Smooth muscle cell (in vitro differentiated cells): ENCODE data around the gene ORMDL2. TPM values are rescaled to one million over a fixed set of nuclear protein-coding genes. Genes with fewer than 3 reads are reported as not detected.
"Not testable (repeated sequence)": the region's sequence is repeated elsewhere in the genome, so short reads cannot be mapped to it uniquely, and the experiment has no call there.

Source experiments
- DNase-seq: peaks from one replicate; lab custom pipeline; 2025; ENCODE audit not compliant: unreplicated experiment; lab: John Stamatoyannopoulos, UW
- H2AFZ ChIP-seq: fragments of 200-600 bp; sonication (generic); 2 replicates; pipeline ENCODE4 v1.6.0; 2016; ENCODE audit warnings: antibody characterized with exemption, low read depth, mild to moderate bottlenecking
- H3F3A ChIP-seq: fragments of 200-600 bp; sonication (generic); 2 replicates; pipeline ENCODE4 v1.6.0; 2017; ENCODE audit warnings: antibody characterized with exemption, low read depth
- H3K27ac ChIP-seq: fragments of 200-600 bp; sonication (generic); 2 replicates; pipeline ENCODE4 v1.5.1; 2016; ENCODE audit warnings: low read depth, mild to moderate bottlenecking
- H3K27me3 ChIP-seq: fragments of 200-600 bp; sonication (generic); 2 replicates; pipeline ENCODE4 v1.6.1; 2016; ENCODE audit warnings: low read depth, mild to moderate bottlenecking
- H3K36me3 ChIP-seq: fragments of 200-600 bp; sonication (generic); 2 replicates; pipeline ENCODE4 v1.5.1; 2016; ENCODE audit warnings: low read depth
- H3K4me1 ChIP-seq: fragments of 200-600 bp; sonication (generic); 2 replicates; pipeline ENCODE4 v1.5.1; 2016; ENCODE audit warnings: low read depth
- H3K4me2 ChIP-seq: fragments of 200-600 bp; sonication (generic); 2 replicates; pipeline ENCODE4 v1.6.0; 2016; ENCODE audit warnings: mild to moderate bottlenecking
- H3K4me3 ChIP-seq: fragments of 200-600 bp; sonication (generic); 2 replicates; pipeline ENCODE4 v1.5.1; 2016; ENCODE audit warnings: mild to moderate bottlenecking
- H3K79me2 ChIP-seq: fragments of 200-600 bp; sonication (generic); 2 replicates; pipeline ENCODE4 v1.6.0; 2016; ENCODE audit warnings: low read depth, mild to moderate bottlenecking
- H3K9ac ChIP-seq: fragments of 200-600 bp; sonication (generic); 2 replicates; pipeline ENCODE4 v1.6.0; 2016; ENCODE audit warnings: low read depth
- H3K9me3 ChIP-seq: fragments of 200-600 bp; sonication (generic); replicated peaks from 2 replicates; pipeline ENCODE4 v1.5.1; 2016; ENCODE audit warnings: low read depth
- H4K20me1 ChIP-seq: fragments of 200-600 bp; sonication (generic); 2 replicates; pipeline ENCODE4 v1.6.0; 2016; ENCODE audit warnings: low read depth
- WGBS: methylation state at CpG from one replicate; pipeline ENCODE4 v1.1.7; 2016; ENCODE audit warnings: low lambda C conversion rate; 5-methylcytosine and 5-hydroxymethylcytosine counted together
- polyA plus RNA-seq: library from polyadenylated mRNA; unstranded; fragments of >200 nt; fragmentation: Nextera tagmentation; extraction: Ambion mirVana; gene quantifications from 2 replicates; pipeline ENCODE4 v1.2.1, GENCODE V29; 2016
- total RNA-seq: library from RNA; depleted of rRNA; stranded (reverse); fragments of >200 nt; gene quantifications from 2 replicates; pipeline ENCODE4 v1.2.3, GENCODE V29; 2014
- TF ChIP-seq, protein P1 (sequence below): fragments of 200-600 bp; sonication (generic); IDR thresholded peaks from 2 replicates; pipeline ENCODE4 v1.5.1; 2017; ENCODE audit warnings: borderline replicate concordance, mild to moderate bottlenecking, antibody characterized with exemption; ENCODE audit not compliant: insufficient read depth, poor library complexity, severe bottlenecking

ORMDL2 gene
- total and polyA plus RNA-seq, 2 experiments from 2014 or later, result 32.5 to 79.5 TPM

DNA sequence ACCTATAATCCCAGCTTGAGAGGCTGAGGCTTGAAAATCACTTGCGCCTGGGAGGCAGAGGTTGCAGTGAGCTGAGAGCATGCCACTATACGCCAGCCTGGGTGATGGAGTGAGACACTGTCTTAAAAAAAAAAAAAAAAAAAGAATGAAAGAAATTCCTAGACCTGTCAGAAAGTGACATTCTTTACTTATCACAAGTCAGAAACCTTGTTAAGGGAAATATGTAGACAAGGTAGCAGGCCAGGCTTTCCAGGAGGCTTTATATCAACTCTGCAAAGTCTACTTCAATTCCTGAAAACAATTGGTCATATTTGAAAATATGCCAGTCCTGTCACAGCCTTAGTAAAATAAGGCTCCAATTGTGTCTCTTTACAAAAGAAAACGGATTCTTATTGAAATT lies 44.0 kb downstream of the ORMDL2 start:
- no peak overlapping the region for H2AFZ ChIP-seq
- H3K4me2 ChIP-seq, result no peak overlapping the region
- H3K36me3 ChIP-seq, result no peaks in the 10 kb centered on the region
- no peak overlapping the region for H3K9ac ChIP-seq
- WGBS, result 87% methylated on average over 3 of the region's 3 CpGs
- H3K79me2 ChIP-seq, result no peaks in the 10 kb centered on the region
- H3K9me3 ChIP-seq, result no peaks in the 10 kb centered on the region
- H3K4me3 ChIP-seq, result no peak overlapping the region
- H3K4me1 ChIP-seq, result no peaks in the 10 kb centered on the region
- TF ChIP-seq, protein P1, sequence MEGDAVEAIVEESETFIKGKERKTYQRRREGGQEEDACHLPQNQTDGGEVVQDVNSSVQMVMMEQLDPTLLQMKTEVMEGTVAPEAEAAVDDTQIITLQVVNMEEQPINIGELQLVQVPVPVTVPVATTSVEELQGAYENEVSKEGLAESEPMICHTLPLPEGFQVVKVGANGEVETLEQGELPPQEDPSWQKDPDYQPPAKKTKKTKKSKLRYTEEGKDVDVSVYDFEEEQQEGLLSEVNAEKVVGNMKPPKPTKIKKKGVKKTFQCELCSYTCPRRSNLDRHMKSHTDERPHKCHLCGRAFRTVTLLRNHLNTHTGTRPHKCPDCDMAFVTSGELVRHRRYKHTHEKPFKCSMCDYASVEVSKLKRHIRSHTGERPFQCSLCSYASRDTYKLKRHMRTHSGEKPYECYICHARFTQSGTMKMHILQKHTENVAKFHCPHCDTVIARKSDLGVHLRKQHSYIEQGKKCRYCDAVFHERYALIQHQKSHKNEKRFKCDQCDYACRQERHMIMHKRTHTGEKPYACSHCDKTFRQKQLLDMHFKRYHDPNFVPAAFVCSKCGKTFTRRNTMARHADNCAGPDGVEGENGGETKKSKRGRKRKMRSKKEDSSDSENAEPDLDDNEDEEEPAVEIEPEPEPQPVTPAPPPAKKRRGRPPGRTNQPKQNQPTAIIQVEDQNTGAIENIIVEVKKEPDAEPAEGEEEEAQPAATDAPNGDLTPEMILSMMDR, result no peak
- DNase-seq, result no peak
- H3K27ac ChIP-seq, result no peak overlapping the region
- no peaks in the 10 kb centered on the region for H4K20me1 ChIP-seq
- H3F3A ChIP-seq, result no peaks in the 10 kb centered on the region
- no peaks in the 10 kb centered on the region for H3K27me3 ChIP-seq

GRCh38 chr12:55862286-55862685 lies 44.4 kb downstream of the ORMDL2 start:
- Histone ChIP-seq H3K4me1 (no peaks in the 10 kb centered on the region), H3K27ac (no peak overlapping the region), H3F3A (no peaks in the 10 kb centered on the region), H2AFZ (no peak overlapping the region), H3K27me3 (no peaks in the 10 kb centered on the region), H3K4me3 (no peak overlapping the region), H3K79me2 (no peaks in the 10 kb centered on the region), H3K36me3 (no peaks in the 10 kb centered on the region), H3K9me3 (no peaks in the 10 kb centered on the region), H3K4me2 (no peak overlapping the region), H3K9ac (no peak overlapping the region), H4K20me1 (no peaks in the 10 kb centered on the region)
- TF ChIP-seq, protein P1, result no peak
- DNase-seq, result no peak

DNA sequence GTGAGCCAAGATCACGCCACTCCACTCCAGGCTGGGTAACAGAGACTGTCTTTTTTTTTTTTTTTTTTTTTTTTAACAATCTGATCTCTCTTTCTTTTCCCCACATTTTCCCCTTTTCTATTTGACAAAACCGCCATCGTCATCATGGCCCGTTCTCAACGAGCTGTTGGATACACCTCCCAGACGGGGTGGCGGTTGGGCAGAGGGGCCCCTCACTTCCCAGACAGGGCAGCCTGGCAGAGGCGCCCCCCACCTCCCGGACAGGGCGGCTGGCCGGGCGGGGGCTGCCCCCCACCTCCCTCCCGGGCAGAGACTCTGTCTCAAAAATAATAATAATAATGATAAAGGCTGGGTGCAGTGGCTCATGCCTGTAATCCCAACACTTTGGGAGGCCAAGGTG lies 45.1 kb downstream of the ORMDL2 start:
- not testable (repeated sequence) for H4K20me1 ChIP-seq, H3K9me3 ChIP-seq, H3K27me3 ChIP-seq, H2AFZ ChIP-seq, H3K4me1 ChIP-seq, H3K27ac ChIP-seq, H3K79me2 ChIP-seq, H3K9ac ChIP-seq, DNase-seq, H3K36me3 ChIP-seq, H3K4me2 ChIP-seq, H3F3A ChIP-seq, H3K4me3 ChIP-seq
- 96% methylated on average over 13 of the region's 13 CpGs for WGBS

- no peaks in the 10 kb centered on the region for H3K36me3 ChIP-seq
- no peaks in the 10 kb centered on the region for H3F3A ChIP-seq
- no peak overlapping the region for H3K27ac ChIP-seq
- no peaks in the 10 kb centered on the region for H3K9me3 ChIP-seq
- H3K4me3 ChIP-seq, result no peak overlapping the region
- 92% methylated on average over 2 of the region's 2 CpGs for WGBS
- DNase-seq, result no peak
- TF ChIP-seq, protein P1, result no peak
- H2AFZ ChIP-seq, result no peak overlapping the region
- no peaks in the 10 kb centered on the region for H3K4me1 ChIP-seq
- H4K20me1 ChIP-seq, result no peaks in the 10 kb centered on the region
- no peak overlapping the region for H3K4me2 ChIP-seq
- no peaks in the 10 kb centered on the region for H3K27me3 ChIP-seq
- no peaks in the 10 kb centered on the region for H3K79me2 ChIP-seq
- H3K9ac ChIP-seq, result no peak overlapping the region
Measured at GRCh38 chr12:55865327-55865726, 47.5 kb downstream of the ORMDL2 start.

DNA sequence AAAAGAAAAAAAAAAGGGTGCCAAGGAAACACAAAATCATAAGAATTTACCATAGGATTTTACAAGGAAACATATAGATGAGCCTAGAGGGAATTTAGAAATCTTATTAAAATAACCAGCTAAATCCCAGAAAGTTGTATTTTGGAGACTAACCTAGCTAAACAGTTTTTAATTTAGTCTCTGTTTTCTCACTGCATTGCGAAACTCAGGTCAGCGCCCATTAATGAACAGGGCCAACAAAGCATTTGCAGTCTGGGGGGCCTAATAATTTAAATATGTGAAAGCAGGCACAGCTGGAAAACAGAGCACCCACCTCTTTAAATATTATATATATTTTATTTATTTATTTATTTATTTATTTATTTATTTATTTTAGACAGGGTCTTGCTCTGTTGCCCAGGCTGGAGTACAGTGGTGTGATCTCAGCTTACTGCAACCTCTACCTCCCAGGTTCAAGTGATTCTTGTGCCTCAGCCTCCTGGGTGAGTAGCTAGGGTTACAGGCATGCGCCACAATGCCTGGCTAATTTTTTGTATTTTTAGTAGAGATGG lies 48.7 kb downstream of the ORMDL2 start:
- not testable (repeated sequence) for H3K4me2 ChIP-seq, H2AFZ ChIP-seq, H3K79me2 ChIP-seq, H3K9me3 ChIP-seq, H3K4me3 ChIP-seq, H3K36me3 ChIP-seq, H3F3A ChIP-seq, DNase-seq, H4K20me1 ChIP-seq, H3K9ac ChIP-seq, H3K4me1 ChIP-seq, H3K27me3 ChIP-seq, H3K27ac ChIP-seq
- WGBS, result 96% methylated on average over 3 of the region's 3 CpGs
